Measurements from ENCODE around the gene ADAMTS9. TPM values are rescaled to one million over a fixed set of nuclear protein-coding genes. Genes with fewer than 3 reads are reported as not detected.
A peak's percentile ranks its signal among the peaks of the same experiment; 100 is the strongest.

The ADAMTS9 gene
- total and polyA plus RNA-seq, 10 donors, result 9.1 to 112 (median 34.8) TPM

DNA sequence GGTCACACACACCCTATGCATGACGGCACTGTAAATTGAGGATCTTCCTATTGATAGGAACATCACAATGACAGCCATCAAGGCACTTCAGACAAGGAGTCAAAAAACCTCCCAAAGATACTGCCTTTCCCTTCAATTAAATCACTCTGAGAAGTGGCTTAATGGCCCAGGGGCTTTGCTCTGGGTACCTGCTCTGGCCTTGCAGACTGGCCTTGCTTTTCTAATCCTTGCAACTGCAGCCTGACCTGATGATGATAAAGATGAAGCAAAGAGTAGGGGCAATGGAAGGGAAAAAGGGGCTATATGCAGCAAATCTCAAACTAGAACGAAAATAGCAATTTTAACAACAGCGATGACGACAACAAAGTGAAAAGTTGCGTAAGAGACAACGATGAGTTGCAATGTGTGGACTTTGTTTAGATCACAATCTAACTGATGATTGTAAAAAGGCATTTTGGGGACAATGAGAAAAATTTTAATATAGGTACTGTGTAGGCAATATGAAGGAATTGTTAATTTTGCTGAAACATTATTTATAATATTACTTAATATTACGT, 14.6 kb downstream of the ADAMTS9 start:
- Histone ChIP-seq H3K4me3 (no peak overlapping the region), H3K9me3 (no peaks in the 10 kb centered on the region), H3K4me1 (peaks cover 0 to 24% (median 7%) of the 10 kb centered on the region in 6 donors), H3K27me3 (replicated peaks in 1 of 7) (no peaks in the 10 kb centered on the region), H3K36me3 (peaks cover 0 to under 1% (median 0%) of the 10 kb centered on the region in 6 donors), H3K27ac (no peak overlapping the region)
- DNase-seq, result no peak
- intact Hi-C loops (cut with DNase I; ENCODE audit: low total_unique reads), result no loop called here
- no peak for TF ChIP-seq POLR2A (IDR thresholded peaks at IDR 0.05)
- TF ChIP-seq, protein P1, sequence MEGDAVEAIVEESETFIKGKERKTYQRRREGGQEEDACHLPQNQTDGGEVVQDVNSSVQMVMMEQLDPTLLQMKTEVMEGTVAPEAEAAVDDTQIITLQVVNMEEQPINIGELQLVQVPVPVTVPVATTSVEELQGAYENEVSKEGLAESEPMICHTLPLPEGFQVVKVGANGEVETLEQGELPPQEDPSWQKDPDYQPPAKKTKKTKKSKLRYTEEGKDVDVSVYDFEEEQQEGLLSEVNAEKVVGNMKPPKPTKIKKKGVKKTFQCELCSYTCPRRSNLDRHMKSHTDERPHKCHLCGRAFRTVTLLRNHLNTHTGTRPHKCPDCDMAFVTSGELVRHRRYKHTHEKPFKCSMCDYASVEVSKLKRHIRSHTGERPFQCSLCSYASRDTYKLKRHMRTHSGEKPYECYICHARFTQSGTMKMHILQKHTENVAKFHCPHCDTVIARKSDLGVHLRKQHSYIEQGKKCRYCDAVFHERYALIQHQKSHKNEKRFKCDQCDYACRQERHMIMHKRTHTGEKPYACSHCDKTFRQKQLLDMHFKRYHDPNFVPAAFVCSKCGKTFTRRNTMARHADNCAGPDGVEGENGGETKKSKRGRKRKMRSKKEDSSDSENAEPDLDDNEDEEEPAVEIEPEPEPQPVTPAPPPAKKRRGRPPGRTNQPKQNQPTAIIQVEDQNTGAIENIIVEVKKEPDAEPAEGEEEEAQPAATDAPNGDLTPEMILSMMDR (IDR thresholded peaks at IDR 0.05 in 8 of 11, conservative IDR thresholded peaks at IDR 0.05 in 3 of 11), result no peak
- TF ChIP-seq POLR2AphosphoS5 (IDR thresholded peaks at IDR 0.05), result no peak
- 90 to 94% (median 91%) methylated on average over 7 of the region's 7 CpGs for whole genome bisulfite sequencing, 5 donors

DNA sequence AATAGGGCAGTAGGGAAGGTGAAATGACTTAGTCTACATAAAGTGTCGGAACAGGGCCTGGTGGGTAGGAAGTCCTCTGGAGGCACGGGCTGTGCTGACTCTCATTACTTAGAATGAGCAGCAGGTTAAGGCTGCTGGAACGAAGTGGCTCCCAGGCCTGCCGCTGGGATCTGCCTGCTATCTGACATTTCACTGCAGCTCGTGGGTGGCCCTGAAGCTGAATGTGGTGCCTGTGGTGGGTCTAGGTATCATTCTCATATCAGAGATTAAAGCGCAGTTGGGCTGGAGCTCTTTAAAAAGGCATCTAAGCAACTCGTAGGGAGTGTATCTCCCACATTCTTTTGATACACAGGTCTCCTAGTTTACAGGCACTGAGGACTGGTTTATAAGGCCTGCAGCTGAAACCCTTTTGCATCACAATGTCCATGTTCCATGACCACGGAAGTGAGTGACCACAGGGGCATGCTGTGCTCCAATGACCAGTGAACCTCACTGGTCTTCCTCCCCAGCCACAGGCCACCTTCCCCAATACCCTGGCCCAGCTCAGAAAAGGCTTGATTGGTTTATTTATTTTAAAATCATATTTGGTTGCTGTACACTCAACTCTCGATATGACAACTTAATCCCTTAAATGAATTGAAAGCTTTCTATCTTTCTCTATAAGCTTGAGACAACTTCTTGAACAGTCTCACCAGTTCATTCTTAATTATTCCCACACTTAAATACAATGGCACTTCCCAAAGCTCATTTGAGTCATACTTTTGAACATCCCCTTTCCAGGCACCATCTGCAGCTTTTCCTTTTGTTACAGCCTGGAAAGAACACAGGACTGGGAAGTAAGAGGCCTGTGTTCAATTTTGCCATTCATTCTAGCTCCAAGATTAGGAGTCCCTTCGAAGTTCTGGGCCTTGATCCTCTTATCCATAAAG, 19.0 kb downstream of the ADAMTS9 start:
- no peak for TF ChIP-seq POLR2A (IDR thresholded peaks at IDR 0.05)
- TF ChIP-seq POLR2AphosphoS5 (IDR thresholded peaks at IDR 0.05), result no peak
- TF ChIP-seq, protein P1 (IDR thresholded peaks at IDR 0.05 in 8 of 11, conservative IDR thresholded peaks at IDR 0.05 in 3 of 11), result no peak
- H3K36me3 ChIP-seq, result no peaks in the 10 kb centered on the region
- no peaks in the 10 kb centered on the region for H3K27me3 ChIP-seq (replicated peaks in 1 of 7)
- intact Hi-C loops (cut with DNase I; ENCODE audit: low total_unique reads), result no loop called here
- no peak overlapping the region for H3K4me3 ChIP-seq
- H3K4me1 ChIP-seq, result peaks cover 0 to 33% (median 2%) of the 10 kb centered on the region in 6 donors
- H3K27ac ChIP-seq, result no peak overlapping the region
- no peak for DNase-seq
- 64 to 86% (median 76%) methylated on average over 9 to 10 of the region's 10 CpGs for WGBS, 5 donors
- peaks cover 0 to 4% (median 0%) of the 10 kb centered on the region in 8 donors for H3K9me3 ChIP-seq

DNA sequence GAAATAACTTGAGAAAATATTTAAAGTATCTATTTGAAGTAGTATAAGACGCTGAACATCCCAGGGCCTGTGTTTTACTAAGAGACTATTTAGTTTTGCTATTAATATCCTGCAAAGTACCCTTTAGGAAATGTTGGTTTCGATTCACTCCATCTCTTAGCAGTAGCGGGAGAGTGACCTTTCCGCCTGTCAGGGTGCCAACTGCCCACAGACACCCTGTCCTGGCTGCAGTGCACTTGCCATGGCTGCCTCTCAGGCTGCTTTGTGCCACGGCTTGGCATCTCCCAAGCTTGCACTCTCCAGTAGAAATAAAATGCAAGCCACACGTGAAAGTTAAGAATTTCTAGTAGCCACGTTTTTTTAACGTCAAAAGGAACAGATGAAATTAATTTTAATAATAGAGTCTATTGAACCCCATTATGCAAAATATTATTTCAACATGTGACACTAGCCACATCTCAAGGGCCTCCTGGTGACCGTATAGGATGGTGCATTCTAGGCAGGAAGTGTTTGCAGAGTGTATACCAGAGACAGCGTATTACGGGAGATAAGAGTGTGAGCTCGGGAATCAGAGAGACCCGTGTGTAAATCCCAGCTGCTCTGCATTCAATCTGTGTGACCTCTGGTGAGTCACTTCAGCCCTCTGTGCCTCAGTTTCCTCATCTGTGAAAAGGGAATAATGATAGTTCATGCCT, 19.8 kb downstream of the ADAMTS9 start:
- peaks cover 0 to 4% (median under 1%) of the 10 kb centered on the region in 8 donors for H3K9me3 ChIP-seq
- 63 to 78% (median 69%) methylated on average over 13 of the region's 13 CpGs for WGBS, 5 donors

DNA sequence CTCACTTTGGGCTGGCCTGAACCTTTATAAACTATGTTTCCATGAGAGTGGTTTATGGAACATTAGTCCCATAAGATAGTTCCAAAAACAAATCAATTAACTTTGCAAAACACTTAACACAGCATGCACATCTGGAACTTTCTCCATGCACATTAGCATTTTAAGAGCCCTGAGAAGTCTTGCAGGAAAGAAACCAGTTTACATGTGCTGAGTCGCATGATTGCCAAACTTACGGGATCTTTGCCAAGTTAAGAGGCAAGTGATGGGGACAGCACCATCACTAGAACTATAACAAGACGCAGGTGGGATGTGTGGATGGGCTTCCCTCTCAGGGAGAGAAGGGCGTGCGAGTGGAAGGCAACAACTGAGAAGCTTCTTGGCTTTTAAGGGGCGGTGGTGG, 20.7 kb downstream of the ADAMTS9 start:
- peaks cover 0 to 33% (median 2%) of the 10 kb centered on the region in 6 donors for H3K4me1 ChIP-seq
- TF ChIP-seq POLR2A (IDR thresholded peaks at IDR 0.05) (no peak), POLR2AphosphoS5 (IDR thresholded peaks at IDR 0.05) (no peak)
- TF ChIP-seq, protein P1 (IDR thresholded peaks at IDR 0.05 in 8 of 11, conservative IDR thresholded peaks at IDR 0.05 in 3 of 11), result no peak
- H3K9me3 ChIP-seq, result peaks cover 0 to 13% (median 9%) of the 10 kb centered on the region in 8 donors
- H3K36me3 ChIP-seq, result no peaks in the 10 kb centered on the region
- H3K4me3 ChIP-seq, result no peak overlapping the region
- 86 to 92% (median 87%) methylated on average over 6 of the region's 6 CpGs for WGBS, 5 donors
- no peak for DNase-seq
- H3K27ac ChIP-seq, result no peak overlapping the region
- intact Hi-C loops (cut with DNase I; ENCODE audit: low total_unique reads), result no loop called here
- H3K27me3 ChIP-seq (replicated peaks in 1 of 7), result no peaks in the 10 kb centered on the region

More for the DNA sequence above, 19.8 kb downstream of the ADAMTS9 start:
- Histone ChIP-seq H3K4me3 (no peak overlapping the region), H3K36me3 (no peaks in the 10 kb centered on the region), H3K4me1 (peaks cover 0 to 33% (median 2%) of the 10 kb centered on the region in 6 donors), H3K27me3 (replicated peaks in 1 of 7) (no peaks in the 10 kb centered on the region), H3K27ac (no peak overlapping the region)
- intact Hi-C loops (cut with DNase I; ENCODE audit: low total_unique reads), result no loop called here
- DNase-seq, result no peak
- TF ChIP-seq POLR2A (IDR thresholded peaks at IDR 0.05), result no peak
- peak in 1 of 3 donors; percentile 37 for TF ChIP-seq POLR2AphosphoS5 (IDR thresholded peaks at IDR 0.05)
